HG03135 (cell line): ENCODE measurements around the gene IL1RAPL2.
"Not testable (repeated sequence)": the region's sequence is repeated elsewhere in the genome, so short reads cannot be mapped to it uniquely, and the experiment has no call there.

ENCODE experiments used
- ATAC-seq: cut with Tn5 transposase; IDR thresholded peaks from one replicate; pipeline ENCODE4 v1.9.1; 2021; ENCODE audit warnings: mild to moderate bottlenecking, moderate library complexity; ENCODE audit not compliant: unreplicated experiment

IL1RAPL2 gene

GRCh38 chrX:105136786-105137185 lies 570.8 kb downstream of the IL1RAPL2 start:
- no peak for ATAC-seq

- no peak for ATAC-seq
Measured at GRCh38 chrX:105150036-105150435, 584.0 kb downstream of the IL1RAPL2 start.

GRCh38 chrX:105150557-105150956 lies 584.6 kb downstream of the IL1RAPL2 start:
- no peak for ATAC-seq

- ATAC-seq: no peak
Measured at GRCh38 chrX:105167233-105167632, 601.2 kb downstream of the IL1RAPL2 start.

- ATAC-seq: no peak
Measured at GRCh38 chrX:105168577-105168976, 602.6 kb downstream of the IL1RAPL2 start.

DNA sequence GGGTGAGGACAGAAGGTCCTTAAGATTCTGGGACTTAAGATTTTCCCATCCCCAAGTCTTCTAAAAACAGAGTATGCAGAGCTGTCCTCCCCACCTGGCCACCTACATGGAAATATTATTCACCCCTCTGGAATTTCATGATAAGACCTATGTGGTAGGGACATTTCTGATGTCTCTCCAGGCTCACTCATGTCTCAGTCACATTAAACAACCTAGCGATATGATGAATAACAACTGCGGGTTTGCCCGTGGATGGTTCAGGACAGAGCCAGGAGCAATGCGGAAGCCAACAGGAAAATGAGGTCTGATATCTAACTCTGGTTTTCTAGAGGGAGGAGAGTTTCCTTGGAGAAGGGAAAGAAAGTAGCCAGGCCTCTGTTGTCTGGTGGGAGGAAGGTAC lies 607.1 kb downstream of the IL1RAPL2 start:
- ATAC-seq: no peak

GRCh38 chrX:105179644-105180043 lies 613.6 kb downstream of the IL1RAPL2 start:
- ATAC-seq: no peak

- no peak for ATAC-seq
Measured at GRCh38 chrX:105189093-105189492, 623.1 kb downstream of the IL1RAPL2 start.

DNA sequence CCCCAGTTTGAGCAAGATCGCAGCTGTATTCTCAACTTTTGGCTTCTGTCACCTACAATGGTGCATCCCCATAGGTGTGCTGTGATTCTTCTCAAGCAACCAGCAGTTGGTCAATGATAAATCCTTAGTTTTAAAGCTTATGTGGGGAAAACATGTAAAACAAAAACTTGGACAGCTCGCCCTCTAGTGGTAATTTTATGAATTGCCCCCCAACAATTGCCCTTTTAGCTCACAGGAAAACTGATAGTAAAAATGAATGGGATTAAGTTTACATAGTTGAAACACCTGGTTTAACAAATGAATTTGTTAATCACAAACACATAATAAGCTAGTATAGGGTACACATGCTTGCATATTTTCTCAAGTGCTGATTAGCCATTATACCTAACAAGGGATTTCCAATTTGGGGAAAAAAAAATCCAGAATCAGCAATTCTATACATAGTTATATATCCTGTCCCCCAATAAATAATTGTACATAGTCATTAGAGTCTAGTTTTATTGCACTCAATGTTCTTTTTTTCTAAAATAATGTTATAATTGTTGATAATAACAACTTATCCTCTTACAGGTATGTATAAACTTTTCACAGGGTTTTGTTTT lies 624.4 kb downstream of the IL1RAPL2 start:
- ATAC-seq: no peak

DNA sequence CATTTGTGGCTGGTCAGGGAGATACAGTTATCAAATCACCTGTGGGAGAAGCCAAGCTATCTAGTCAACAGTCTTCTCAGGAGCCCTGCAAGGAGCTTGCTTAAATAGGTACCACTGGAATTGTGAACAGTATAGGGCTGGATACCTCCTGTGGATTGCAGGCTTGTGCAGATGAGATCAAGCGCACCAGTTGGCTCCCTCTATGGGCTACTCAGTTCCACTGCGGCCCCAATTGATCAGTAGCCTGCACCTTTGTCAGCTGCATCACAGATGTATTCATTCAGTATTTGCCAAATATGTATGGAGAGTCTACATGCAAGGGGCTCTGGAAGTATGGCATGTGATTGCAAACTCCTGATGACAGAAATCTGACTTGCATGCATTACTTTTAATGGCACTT lies 625.9 kb downstream of the IL1RAPL2 start:
- ATAC-seq: peak; percentile 59

- no peak for ATAC-seq
Measured at GRCh38 chrX:105209406-105209805, 643.4 kb downstream of the IL1RAPL2 start.

- no peak for ATAC-seq
Measured at GRCh38 chrX:105210258-105210657, 644.3 kb downstream of the IL1RAPL2 start.

DNA sequence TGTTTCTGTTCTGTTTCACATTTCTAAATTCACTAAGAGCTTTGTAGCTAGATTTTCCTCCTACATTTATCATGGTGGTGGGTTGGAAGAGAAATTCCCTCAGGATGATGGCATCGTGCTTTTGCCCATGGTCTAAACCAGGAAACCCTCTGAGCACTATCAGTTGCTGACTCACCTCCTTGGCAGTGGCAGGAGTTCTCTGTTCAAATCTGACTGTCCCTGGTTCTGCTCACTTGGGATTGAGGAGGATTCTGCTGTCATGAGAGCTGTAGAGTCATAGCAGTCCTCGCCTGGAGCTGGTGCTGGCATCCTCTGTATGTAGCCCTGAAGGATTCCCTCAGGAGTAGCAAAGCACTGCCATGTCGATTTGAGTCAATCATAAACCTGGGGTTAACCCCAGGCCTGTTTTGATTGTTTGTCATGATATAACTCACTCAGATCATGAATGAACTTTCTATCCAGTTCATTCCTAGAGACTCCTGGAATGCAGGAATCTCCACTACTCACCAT lies 645.1 kb downstream of the IL1RAPL2 start:
- no peak for ATAC-seq

DNA sequence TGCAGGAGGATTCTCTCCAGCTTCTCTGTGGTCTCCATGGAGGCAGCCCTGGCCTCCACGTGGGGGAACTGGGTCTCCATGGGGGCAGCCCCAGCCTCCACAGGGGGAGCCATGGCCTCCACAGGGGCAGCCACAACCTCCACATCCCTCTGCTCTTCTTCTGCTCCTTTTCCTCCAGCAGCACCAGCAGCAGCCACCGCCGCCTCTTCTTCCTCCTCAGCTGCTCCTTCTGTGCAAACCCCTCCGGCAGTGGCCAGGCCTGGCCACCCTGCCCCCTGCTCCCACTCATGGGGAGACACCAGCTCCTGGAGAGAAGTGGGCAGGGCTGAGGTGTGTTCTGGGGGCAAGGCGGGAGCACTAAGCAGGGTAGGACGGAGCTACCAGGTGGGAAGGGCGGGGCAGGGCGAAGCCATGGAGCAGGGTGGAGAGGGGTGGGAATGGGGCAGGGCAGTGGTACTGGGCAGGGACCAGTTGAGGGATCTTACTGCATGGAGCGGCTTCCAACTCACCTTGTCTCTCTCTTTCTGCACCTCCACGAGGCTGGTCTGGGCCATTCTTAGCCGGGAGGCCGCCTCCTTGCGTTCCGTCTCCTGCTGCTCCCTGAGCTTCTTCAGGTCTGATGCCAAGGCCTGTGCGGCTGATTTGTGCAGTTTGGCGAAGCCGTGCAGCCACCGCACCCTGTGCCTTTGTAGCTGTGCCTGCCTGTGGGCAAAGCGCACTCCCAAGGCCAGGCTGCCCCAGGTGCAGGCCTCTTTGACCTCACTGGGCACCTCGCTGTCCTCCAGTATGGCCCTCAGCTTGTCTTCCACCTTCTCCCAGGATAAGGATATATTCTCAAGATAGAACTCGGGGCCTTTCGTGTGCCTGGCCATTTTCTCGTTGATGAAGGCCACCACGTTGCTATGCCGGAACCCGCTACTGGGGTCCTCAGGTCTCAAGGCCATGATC lies 653.7 kb downstream of the IL1RAPL2 start:
- no peak for ATAC-seq

DNA sequence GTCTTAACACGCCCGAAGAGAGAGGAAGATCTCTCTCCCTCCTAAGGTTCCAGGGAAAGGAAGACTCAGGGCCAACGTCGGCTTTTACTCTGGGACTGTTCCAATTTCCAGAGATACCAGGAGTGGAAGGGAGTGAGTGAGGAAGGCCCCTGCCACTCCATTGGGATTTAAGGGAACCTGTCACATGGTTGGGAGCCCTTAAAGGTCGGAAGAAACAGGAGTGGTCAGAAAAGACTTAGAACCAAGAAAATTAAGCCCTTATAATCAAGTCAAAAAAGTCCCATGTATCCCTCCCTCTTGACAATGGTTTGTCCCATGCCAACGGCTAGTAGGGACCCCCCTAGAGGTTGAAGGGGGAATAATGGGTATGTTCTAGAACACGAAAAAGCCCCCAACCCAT lies 654.6 kb downstream of the IL1RAPL2 start, which contains the start of gene TEX13A:
TSS of gene TEX13A (minus strand) at position 59 of the 400 bp plus-strand sequence. CDS start 297 bp downstream, outside the sequence.
- ATAC-seq: no peak

DNA sequence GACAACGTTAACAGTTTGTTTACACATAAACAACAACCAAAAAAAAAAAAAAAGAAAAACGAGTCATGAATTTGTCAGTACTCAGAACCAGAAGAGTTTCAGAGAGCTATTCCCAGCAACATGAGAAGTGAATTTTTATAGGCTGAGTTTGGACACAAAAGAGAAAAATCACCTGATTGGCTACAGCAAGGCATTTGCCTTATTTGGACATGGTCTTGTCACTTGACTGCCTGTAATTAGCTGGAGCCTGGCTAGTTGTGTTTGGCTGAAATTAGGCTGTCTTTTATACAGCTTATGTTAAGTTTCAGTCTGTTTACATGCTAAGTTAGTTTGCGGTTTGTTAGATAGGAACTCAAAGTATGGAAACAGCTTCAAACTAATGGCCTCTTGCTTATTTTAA lies 655.4 kb downstream of the IL1RAPL2 start:
- no peak for ATAC-seq

GRCh38 chrX:105226499-105226898 lies 660.5 kb downstream of the IL1RAPL2 start:
- no peak for ATAC-seq

DNA sequence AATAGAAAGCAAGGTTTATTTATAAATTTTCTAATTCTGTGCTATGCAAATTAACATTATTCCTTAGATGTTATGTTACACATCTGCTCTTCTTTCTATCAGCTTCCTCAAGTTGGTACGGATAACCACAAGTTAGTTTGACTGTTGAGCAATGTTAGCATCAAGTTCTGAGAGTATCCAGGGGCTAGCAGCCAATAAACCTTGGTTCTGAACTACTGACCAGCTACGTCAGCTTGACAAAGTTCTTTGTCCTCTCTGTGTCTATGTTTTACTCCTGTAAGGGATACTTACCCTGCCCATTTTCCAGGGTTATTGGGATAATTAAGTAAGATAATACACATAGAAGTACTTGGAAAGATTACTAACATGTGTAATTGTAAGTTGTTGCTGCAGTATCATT lies 662.6 kb downstream of the IL1RAPL2 start:
- no peak for ATAC-seq

- no peak for ATAC-seq
Measured at GRCh38 chrX:105229146-105229545, 663.1 kb downstream of the IL1RAPL2 start.

- ATAC-seq: not testable (repeated sequence)
Measured at GRCh38 chrX:105237407-105237806, 671.4 kb downstream of the IL1RAPL2 start.

DNA sequence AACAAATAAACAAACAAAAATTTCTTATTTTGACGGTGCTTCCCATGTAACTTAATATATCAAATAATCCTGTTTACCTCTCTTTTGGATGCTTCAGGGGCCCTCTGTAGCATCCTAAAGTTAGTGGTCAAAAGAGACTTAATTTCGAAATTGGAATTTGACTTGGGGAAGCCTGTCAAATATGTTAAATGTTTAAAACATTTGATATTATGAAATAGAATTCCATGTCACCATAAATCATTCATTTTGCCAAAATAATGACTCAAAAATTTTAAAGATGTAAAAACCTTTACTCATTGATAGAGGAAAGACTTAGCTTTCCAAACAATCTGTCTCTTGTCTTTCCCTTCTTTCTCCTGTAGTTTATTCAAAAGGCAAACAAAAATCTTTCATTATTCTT lies 675.1 kb downstream of the IL1RAPL2 start:
- ATAC-seq: no peak
